Measurements from ENCODE around the gene CEP72.
"Not testable (repeated sequence)": the region's sequence is repeated elsewhere in the genome, so short reads cannot be mapped to it uniquely, and the experiment has no call there.

Gene CEP72

GRCh38 chr5:572398-573019 is 39.6 kb upstream of the CEP72 start:
- no peak overlapping the region for H3K4me3 ChIP-seq (ENCODE audit: low read depth, low read length)
- H3K36me3 ChIP-seq = no peaks in the 10 kb centered on the region
- DNase-seq = peak; percentile 6
- TF ChIP-seq CTCF (IDR thresholded peaks at IDR 0.05; ENCODE audit: low read depth, low read length) = no peak
- no peaks in the 10 kb centered on the region for H3K4me1 ChIP-seq
- H3K9me3 ChIP-seq = no peaks in the 10 kb centered on the region; the same call in 1 of the 2 replicates
- peaks cover 10% of the 10 kb centered on the region for H3K27me3 ChIP-seq

GRCh38 chr5:573206-573605 is 38.9 kb upstream of the CEP72 start:
- H3K9me3 ChIP-seq = no peaks in the 10 kb centered on the region; the same call in 1 of the 2 replicates
- H3K36me3 ChIP-seq = no peaks in the 10 kb centered on the region
- DNase-seq = no peak
- no peaks in the 10 kb centered on the region for H3K4me1 ChIP-seq
- peaks cover 3% of the 10 kb centered on the region for H3K27me3 ChIP-seq
- no peak for TF ChIP-seq CTCF (IDR thresholded peaks at IDR 0.05; ENCODE audit: low read depth, low read length)
- no peak overlapping the region for H3K4me3 ChIP-seq (ENCODE audit: low read depth, low read length)

GRCh38 chr5:573976-574375 is 38.2 kb upstream of the CEP72 start:
- Histone ChIP-seq H3K4me3 (ENCODE audit: low read depth, low read length) (no peak overlapping the region), H3K9me3 (no peaks in the 10 kb centered on the region; the same call in 1 of the 2 replicates), H3K36me3 (no peaks in the 10 kb centered on the region), H3K4me1 (no peaks in the 10 kb centered on the region), H3K27me3 (no peaks in the 10 kb centered on the region; the same call in none of the 2 replicates)
- no peak for DNase-seq
- no peak for TF ChIP-seq CTCF (IDR thresholded peaks at IDR 0.05; ENCODE audit: low read depth, low read length)

- Histone ChIP-seq H3K4me3 (ENCODE audit: low read depth, low read length) (no peak overlapping the region), H3K9me3 (no peaks in the 10 kb centered on the region; the same call in 1 of the 2 replicates), H3K36me3 (no peaks in the 10 kb centered on the region), H3K4me1 (no peaks in the 10 kb centered on the region), H3K27me3 (no peaks in the 10 kb centered on the region; the same call in none of the 2 replicates)
- no peak for TF ChIP-seq CTCF (IDR thresholded peaks at IDR 0.05; ENCODE audit: low read depth, low read length)
- DNase-seq = no peak
These were observed 37.2 kb upstream of the CEP72 start for GRCh38 chr5:574906-575305.

GRCh38 chr5:575636-576035 is 36.5 kb upstream of the CEP72 start:
- no peaks in the 10 kb centered on the region for H3K36me3 ChIP-seq
- no peak for TF ChIP-seq CTCF (IDR thresholded peaks at IDR 0.05; ENCODE audit: low read depth, low read length)

GRCh38 chr5:577214-577613 is 34.9 kb upstream of the CEP72 start:
- H3K36me3 ChIP-seq; H3K27me3 ChIP-seq; H3K4me3 ChIP-seq (ENCODE audit: low read depth, low read length); H3K4me1 ChIP-seq; DNase-seq; H3K9me3 ChIP-seq: not testable (repeated sequence)

More at GRCh38 chr5:575636-576035, 36.5 kb upstream of the CEP72 start:
- H3K4me1 ChIP-seq = no peaks in the 10 kb centered on the region
- no peak overlapping the region for H3K4me3 ChIP-seq (ENCODE audit: low read depth, low read length)
- no peaks in the 10 kb centered on the region; the same call in none of the 2 replicates for H3K27me3 ChIP-seq
- H3K9me3 ChIP-seq = no peaks in the 10 kb centered on the region; the same call in 1 of the 2 replicates
- DNase-seq = no peak

Measured in BE2C (cell line).